AG10803 (cell line): Measurements from ENCODE around the gene BPIFB3.

ENCODE experiments used
- DNase-seq: peaks from one replicate; pipeline ENCODE4 v3.0.0; 2010; ENCODE audit warnings: low read depth
- H3K4me3 ChIP-seq: 2 replicates; pipeline ENCODE4 v1.5.1; 2011; ENCODE audit warnings: mild to moderate bottlenecking, low read length, control low read depth
- CTCF ChIP-seq: conservative IDR thresholded peaks from 2 replicates; pipeline ENCODE4 v1.5.1; 2011; ENCODE audit warnings: mild to moderate bottlenecking, low read length, control low read depth, inconsistent platforms

Gene BPIFB3

GRCh38 chr20:33053291-33054106 is at the start of gene BPIFB3:
Gene BPIFB3 (plus strand): TSS chr20:33053903. CDS start chr20:33055436, 1,533 bp downstream.
- no peak for DNase-seq
- TF ChIP-seq CTCF: no peak
- no peak within 1 kb of the TSS for H3K4me3 ChIP-seq

GRCh38 chr20:33004141-33004751 is 49.5 kb upstream of the BPIFB3 start, which contains the start of gene SUN5:
Gene SUN5 (minus strand): TSS chr20:33004433. CDS start chr20:33004340, 93 bp downstream.
- H3K4me3 ChIP-seq: no peak within 1 kb of the TSS
- no peak for DNase-seq

GRCh38 chr20:33005132-33005566 is 48.6 kb upstream of the BPIFB3 start:
- peak; percentile 35 for TF ChIP-seq CTCF
- H3K4me3 ChIP-seq: no peak overlapping the region
- no peak for DNase-seq

More at GRCh38 chr20:33004141-33004751, 49.5 kb upstream of the BPIFB3 start, which contains the start of gene SUN5:
- no peak for TF ChIP-seq CTCF

- H3K4me3 ChIP-seq: no peak overlapping the region
- no peak for TF ChIP-seq CTCF
- DNase-seq: no peak
These were observed 47.6 kb upstream of the BPIFB3 start for GRCh38 chr20:33005908-33006775.

- TF ChIP-seq CTCF: no peak
- DNase-seq: no peak
- no peak overlapping the region for H3K4me3 ChIP-seq
These were observed 46.8 kb upstream of the BPIFB3 start for GRCh38 chr20:33006776-33007375.

- no peak for DNase-seq
- TF ChIP-seq CTCF: no peak
- no peak within 1 kb of the TSS for H3K4me3 ChIP-seq
These were observed 46.0 kb upstream of the BPIFB3 start, which contains the start of gene BPIFB2 for GRCh38 chr20:33007376-33008335. Gene BPIFB2 (plus strand): TSS chr20:33007704. CDS start chr20:33008575, 871 bp downstream.
